Measurements from ENCODE around the gene MLN.

- TF ChIP-seq, protein P1, sequence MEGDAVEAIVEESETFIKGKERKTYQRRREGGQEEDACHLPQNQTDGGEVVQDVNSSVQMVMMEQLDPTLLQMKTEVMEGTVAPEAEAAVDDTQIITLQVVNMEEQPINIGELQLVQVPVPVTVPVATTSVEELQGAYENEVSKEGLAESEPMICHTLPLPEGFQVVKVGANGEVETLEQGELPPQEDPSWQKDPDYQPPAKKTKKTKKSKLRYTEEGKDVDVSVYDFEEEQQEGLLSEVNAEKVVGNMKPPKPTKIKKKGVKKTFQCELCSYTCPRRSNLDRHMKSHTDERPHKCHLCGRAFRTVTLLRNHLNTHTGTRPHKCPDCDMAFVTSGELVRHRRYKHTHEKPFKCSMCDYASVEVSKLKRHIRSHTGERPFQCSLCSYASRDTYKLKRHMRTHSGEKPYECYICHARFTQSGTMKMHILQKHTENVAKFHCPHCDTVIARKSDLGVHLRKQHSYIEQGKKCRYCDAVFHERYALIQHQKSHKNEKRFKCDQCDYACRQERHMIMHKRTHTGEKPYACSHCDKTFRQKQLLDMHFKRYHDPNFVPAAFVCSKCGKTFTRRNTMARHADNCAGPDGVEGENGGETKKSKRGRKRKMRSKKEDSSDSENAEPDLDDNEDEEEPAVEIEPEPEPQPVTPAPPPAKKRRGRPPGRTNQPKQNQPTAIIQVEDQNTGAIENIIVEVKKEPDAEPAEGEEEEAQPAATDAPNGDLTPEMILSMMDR (IDR thresholded peaks at IDR 0.05; ENCODE audit: poor library complexity, severe bottlenecking), result no peak
- no peak for TF ChIP-seq POLR2AphosphoS5 (IDR thresholded peaks at IDR 0.05)
- TF ChIP-seq RAD21 (conservative IDR thresholded peaks at IDR 0.05), result no peak
Observed at GRCh38 chr6:33792981-33793380, 10.8 kb downstream of the MLN start.

All from neural cell (in vitro differentiated cells).